ENCODE data around the gene DAB1.

GRCh38 chr1:57327336-57327735, 96.5 kb downstream of the DAB1 start:
- TF ChIP-seq POLR2A (IDR thresholded peaks at IDR 0.05) (no peak), CTCF (IDR thresholded peaks at IDR 0.05 in 4 of 5, conservative IDR thresholded peaks at IDR 0.05 in 1 of 5) (no peak)
